ENCODE data around the gene PALB2. TPM values are rescaled to one million over a fixed set of nuclear protein-coding genes. Genes with fewer than 3 reads are reported as not detected.
A peak's percentile ranks its signal among the peaks of the same experiment; 100 is the strongest.

The PALB2 gene
- total and polyA plus RNA-seq, 2 of the 13 experiments (the other 11 are each of a cell fraction or from before 2014, with no cell fraction given) = 12.1 to 40.9 TPM

GRCh38 chr16:23640931-23641765 lies at the start of gene PALB2, which contains the start of gene DCTN5 (continued):
- peak; percentile 93 for TF ChIP-seq HINFP (CRISPR knock-in tag; IDR thresholded peaks at IDR 0.05; ENCODE audit: low read depth)
- TF ChIP-seq, protein P1, sequence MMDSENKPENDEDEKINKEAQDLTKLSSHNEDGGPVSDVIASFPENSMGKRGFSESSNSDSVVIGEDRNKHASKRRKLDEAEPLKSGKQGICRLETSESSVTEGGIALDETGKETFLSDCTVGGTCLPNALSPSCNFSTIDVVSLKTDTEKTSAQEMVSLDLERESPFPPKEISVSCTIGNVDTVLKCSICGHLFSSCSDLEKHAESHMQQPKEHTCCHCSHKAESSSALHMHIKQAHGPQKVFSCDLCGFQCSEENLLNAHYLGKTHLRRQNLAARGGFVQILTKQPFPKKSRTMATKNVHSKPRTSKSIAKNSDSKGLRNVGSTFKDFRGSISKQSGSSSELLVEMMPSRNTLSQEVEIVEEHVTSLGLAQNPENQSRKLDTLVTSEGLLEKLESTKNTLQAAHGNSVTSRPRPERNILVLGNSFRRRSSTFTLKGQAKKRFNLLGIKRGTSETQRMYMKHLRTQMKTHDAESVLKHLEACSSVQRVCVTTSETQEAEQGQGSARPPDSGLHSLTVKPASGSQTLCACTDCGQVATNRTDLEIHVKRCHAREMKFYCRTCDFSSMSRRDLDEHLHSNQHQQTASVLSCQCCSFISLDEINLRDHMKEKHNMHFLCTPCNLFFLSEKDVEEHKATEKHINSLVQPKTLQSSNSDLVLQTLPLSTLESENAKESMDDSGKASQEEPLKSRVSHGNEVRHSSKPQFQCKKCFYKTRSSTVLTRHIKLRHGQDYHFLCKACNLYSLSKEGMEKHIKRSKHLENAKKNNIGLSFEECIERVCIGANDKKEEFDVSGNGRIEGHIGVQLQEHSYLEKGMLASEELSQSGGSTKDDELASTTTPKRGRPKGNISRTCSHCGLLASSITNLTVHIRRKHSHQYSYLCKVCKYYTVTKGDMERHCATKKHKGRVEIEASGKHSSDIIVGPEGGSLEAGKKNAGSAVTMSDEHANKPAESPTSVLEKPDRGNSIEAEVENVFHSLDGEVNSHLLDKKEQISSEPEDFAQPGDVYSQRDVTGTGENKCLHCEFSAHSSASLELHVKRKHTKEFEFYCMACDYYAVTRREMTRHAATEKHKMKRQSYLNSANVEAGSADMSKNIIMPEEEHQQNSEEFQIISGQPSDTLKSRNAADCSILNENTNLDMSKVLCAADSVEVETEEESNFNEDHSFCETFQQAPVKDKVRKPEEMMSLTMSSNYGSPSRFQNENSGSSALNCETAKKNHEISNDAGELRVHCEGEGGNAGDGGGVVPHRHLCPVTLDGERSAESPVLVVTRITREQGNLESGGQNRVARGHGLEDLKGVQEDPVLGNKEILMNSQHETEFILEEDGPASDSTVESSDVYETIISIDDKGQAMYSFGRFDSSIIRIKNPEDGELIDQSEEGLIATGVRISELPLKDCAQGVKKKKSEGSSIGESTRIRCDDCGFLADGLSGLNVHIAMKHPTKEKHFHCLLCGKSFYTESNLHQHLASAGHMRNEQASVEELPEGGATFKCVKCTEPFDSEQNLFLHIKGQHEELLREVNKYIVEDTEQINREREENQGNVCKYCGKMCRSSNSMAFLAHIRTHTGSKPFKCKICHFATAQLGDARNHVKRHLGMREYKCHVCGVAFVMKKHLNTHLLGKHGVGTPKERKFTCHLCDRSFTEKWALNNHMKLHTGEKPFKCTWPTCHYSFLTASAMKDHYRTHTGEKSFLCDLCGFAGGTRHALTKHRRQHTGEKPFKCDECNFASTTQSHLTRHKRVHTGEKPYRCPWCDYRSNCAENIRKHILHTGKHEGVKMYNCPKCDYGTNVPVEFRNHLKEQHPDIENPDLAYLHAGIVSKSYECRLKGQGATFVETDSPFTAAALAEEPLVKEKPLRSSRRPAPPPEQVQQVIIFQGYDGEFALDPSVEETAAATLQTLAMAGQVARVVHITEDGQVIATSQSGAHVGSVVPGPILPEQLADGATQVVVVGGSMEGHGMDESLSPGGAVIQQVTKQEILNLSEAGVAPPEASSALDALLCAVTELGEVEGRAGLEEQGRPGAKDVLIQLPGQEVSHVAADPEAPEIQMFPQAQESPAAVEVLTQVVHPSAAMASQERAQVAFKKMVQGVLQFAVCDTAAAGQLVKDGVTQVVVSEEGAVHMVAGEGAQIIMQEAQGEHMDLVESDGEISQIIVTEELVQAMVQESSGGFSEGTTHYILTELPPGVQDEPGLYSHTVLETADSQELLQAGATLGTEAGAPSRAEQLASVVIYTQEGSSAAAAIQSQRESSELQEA (CRISPR knock-in tag; IDR thresholded peaks at IDR 0.05; ENCODE audit: not compliant biosample characterization) = peak; percentile 94
- peak; percentile 97 for TF ChIP-seq PHF5A (CRISPR knock-in tag; IDR thresholded peaks at IDR 0.05; ENCODE audit: low read depth, unreplicated experiment)
- peak; percentile 98 for TF ChIP-seq BRF2 (CRISPR knock-in tag; IDR thresholded peaks at IDR 0.05)
- TF ChIP-seq SRSF9 (IDR thresholded peaks at IDR 0.05; ENCODE audit: borderline replicate concordance, insufficient read depth, low read depth, low read length, poor library complexity, severe bottlenecking) = no peak
- TF ChIP-seq, protein P2, sequence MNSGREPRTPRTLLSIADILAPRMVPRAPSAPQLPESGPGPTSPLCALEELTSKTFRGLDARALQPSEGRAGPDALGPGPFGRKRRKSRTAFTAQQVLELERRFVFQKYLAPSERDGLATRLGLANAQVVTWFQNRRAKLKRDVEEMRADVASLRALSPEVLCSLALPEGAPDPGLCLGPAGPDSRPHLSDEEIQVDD (CRISPR knock-in tag; IDR thresholded peaks at IDR 0.05; ENCODE audit: borderline replicate concordance) = peak; percentile 25; the same call in 1 of the 2 replicates
- peak; percentile 26; the same call in 1 of the 2 replicates for TF ChIP-seq ZMYM2 (CRISPR knock-in tag; IDR thresholded peaks at IDR 0.05)
- no peak for TF ChIP-seq ZNF207 (IDR thresholded peaks at IDR 0.05; ENCODE audit: borderline replicate concordance)
- TF ChIP-seq CEBPG (CRISPR knock-in tag; IDR thresholded peaks at IDR 0.05) = peak; percentile 45
- 0 out of 2 replicates have a peak, but pooled peaks have one; percentile 80 for TF ChIP-seq SETDB1 (CRISPR knock-in tag; IDR thresholded peaks at IDR 0.05; ENCODE audit: borderline replicate concordance)
- peak; percentile 92 for TF ChIP-seq ZNF253 (CRISPR knock-in tag; IDR thresholded peaks at IDR 0.05; ENCODE audit: borderline replicate concordance)
- TF ChIP-seq PAWR (CRISPR knock-in tag; IDR thresholded peaks at IDR 0.05; ENCODE audit: borderline replicate concordance) = no peak
- TF ChIP-seq ZFP36L1 (CRISPR knock-in tag; IDR thresholded peaks at IDR 0.05) = peak; percentile 91
- TF ChIP-seq GABPA (IDR thresholded peaks at IDR 0.05; ENCODE audit: low read depth, low read length) = peak; percentile 96
- TF ChIP-seq GABPA (CRISPR knock-in tag; IDR thresholded peaks at IDR 0.05; ENCODE audit: low read depth) = peak; percentile 98
- peak; percentile 85 for TF ChIP-seq ZNF557 (CRISPR knock-in tag; IDR thresholded peaks at IDR 0.05)
- peak; percentile 54 for TF ChIP-seq ZEB1 (IDR thresholded peaks at IDR 0.05; ENCODE audit: insufficient replicate concordance, low read depth)
- TF ChIP-seq ZNF644 (CRISPR knock-in tag; IDR thresholded peaks at IDR 0.05; ENCODE audit: low read depth) = peak; percentile 10; the same call in 1 of the 2 replicates

Measured in HepG2 (cell line).